ENCODE data around the gene EPAS1.
"Not testable (repeated sequence)": the region's sequence is repeated elsewhere in the genome, so short reads cannot be mapped to it uniquely, and the experiment has no call there.

The EPAS1 gene

DNA sequence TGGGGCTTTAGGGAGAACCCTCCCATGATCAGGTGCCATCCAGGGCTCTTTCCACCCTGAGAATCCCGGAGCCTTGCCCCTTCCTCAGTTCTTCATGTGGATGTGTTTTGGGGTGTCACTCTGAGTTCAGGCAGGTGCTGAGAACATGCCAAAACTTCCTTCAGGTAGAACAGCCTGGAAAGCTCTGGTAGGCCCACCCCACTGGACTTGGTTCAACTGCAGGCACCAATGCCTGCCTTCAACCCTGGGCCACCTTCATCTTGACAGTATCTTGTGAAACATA, 85.8 kb downstream of the EPAS1 start:
- DNase-seq (ENCODE audit: low spot score) = no peak

DNA sequence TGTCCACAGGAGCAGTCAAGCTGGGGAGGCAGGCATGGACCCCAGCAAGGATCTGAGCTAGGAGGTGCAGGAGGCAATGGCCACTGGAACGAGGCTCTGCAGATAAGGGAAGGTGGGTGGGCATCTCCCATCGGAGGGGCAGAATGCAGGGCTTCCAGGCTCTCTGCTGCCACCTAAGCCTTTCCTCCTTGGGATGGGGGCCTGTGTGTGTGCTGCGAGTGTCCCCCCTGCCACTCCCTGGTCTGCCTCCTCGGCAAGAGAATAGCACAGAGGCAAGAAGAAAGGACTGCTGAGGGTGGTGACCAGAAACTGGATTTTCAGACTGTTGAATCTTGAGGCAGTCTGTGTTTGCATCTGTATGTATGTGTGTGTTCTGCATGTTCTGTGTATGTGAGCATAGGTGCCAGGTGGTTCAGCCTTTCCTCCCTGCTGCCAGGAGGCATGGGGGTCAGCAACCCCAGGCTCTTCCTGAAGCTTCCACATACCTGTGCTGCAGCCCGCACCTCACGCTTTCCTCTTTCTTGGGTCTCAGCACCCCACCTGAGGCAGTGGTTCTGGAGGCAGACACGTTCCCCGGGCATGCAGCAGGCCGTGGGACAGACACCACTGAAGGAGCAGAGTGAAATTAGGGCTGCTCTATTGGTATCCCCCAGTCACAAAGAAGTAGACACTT, 86.7 kb downstream of the EPAS1 start:
- no peak for DNase-seq (ENCODE audit: low spot score)

DNA sequence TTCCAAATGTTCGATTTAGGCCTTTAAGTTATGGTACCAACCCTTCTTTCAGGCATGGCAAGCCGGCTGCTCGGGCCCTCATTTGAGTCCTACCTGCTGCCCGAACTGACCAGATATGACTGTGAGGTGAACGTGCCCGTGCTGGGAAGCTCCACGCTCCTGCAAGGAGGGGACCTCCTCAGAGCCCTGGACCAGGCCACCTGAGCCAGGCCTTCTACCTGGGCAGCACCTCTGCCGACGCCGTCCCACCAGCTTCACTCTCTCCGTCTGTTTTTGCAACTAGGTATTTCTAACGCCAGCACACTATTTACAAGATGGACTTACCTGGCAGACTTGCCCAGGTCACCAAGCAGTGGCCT, 87.2 kb downstream of the EPAS1 start:
- DNase-seq (ENCODE audit: low spot score) = no peak

DNA sequence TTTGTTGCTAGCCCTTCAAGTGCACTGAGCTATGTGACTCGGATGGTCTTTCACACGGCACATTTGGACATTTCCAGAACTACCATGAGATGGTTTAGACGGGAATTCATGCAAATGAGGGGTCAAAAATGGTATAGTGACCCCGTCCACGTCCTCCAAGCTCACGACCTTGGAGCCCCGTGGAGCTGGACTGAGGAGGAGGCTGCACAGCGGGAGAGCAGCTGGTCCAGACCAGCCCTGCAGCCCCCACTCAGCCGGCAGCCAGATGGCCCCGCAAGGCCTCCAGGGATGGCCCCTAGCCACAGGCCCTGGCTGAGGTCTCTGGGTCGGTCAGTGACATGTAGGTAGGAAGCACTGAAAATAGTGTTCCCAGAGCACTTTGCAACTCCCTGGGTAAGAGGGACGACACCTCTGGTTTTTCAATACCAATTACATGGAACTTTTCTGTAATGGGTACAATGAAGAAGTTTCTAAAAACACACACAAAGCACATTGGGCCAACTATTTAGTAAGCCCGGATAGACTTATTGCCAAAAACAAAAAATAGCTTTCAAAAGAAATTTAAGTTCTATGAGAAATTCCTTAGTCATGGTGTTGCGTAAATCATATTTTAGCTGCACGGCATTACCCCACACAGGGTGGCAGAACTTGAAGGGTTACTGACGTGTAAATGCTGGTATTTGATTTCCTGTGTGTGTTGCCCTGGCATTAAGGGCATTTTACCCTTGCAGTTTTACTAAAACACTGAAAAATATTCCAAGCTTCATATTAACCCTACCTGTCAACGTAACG, 88.8 kb downstream of the EPAS1 start:
- no peak for DNase-seq (ENCODE audit: low spot score)

DNA sequence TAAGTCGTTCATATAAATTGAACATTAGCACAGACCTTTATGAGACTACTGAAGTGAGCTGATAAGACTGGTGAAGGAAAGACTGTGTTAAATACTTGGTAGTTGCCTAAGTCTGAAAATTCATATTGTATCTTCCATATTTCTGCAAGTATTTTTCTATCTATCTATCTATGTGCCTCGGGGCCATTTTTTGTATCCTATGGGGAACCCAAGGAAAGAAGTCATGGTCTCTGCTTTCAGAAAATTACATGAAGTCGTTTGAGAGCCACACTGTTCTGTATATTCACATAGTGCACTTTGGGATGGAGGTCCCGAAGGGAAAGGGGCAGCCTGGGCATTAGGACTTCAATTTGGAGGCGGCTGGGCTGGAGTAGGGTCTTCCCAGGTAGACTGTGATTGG, 89.6 kb downstream of the EPAS1 start:
- DNase-seq (ENCODE audit: low spot score) = no peak

DNA sequence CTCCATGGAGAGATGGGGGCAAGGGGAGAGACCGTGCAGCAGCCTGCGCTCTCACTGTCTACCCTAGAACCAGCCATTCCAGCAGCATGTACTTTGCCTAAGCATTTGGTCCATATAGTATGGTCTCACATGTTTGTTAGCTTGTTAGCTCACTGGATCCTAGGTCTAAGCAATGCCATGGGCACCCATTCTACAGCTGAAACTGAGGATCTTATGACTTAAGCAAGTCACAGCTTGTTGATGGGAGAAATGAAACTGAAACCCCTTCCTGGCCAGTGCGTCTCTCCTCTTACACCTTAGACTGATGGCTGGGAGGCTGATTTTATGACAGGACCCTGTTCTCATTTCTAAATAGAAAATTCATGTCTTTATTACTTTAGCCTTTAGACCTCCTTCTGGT, 90.1 kb downstream of the EPAS1 start:
- DNase-seq (ENCODE audit: low spot score) = no peak

DNA sequence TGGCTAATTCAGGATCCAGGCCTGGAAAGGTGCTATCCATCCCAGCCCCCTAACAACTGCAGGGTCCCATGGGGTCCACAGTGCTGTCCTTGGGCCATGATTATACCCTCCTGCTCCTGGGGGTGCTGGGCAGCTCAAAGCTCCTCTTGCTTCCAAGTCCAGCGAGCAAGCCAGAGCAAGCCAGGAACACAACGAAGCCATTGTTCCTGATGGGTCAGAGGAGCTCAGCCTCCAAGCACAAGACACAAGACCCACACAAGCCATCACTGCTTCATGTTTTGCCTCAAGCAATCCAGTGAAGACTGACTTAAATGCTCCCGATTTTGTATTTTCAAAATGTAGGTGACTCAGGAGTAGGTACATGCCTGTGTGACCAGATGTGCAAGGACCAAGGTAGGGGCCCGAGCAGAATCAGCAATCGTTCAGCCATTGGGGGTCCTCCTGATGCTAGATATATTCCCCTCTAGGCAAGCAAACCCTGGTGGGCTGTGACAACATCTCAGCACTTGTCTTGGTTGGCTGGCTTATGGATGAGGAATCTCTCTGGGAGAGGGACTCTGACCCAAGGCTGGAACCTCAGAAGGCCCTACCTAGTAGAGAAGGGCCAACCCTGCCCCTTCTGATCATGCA, 90.8 kb downstream of the EPAS1 start:
- no peak for DNase-seq (ENCODE audit: low spot score)

DNA sequence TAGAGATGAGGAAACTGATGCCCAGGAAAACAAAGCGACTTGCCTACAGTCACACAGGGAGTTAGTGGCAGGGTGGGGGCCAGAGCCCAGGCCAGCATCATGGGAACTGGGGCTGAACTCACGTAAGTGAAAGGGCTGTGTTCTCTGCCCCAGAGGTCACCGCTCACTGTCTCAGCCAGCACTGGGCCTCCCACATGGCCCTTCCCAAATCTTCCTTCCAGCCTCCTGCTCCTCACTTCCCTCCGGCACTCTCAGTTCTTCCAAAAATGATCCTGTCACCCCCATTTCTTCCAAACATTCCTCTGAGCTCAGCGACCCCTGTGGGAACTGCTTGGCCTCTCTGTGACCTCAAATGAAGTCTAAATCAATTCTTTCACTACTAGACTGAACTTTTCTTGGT, 91.7 kb downstream of the EPAS1 start:
- no peak for DNase-seq (ENCODE audit: low spot score)

DNA sequence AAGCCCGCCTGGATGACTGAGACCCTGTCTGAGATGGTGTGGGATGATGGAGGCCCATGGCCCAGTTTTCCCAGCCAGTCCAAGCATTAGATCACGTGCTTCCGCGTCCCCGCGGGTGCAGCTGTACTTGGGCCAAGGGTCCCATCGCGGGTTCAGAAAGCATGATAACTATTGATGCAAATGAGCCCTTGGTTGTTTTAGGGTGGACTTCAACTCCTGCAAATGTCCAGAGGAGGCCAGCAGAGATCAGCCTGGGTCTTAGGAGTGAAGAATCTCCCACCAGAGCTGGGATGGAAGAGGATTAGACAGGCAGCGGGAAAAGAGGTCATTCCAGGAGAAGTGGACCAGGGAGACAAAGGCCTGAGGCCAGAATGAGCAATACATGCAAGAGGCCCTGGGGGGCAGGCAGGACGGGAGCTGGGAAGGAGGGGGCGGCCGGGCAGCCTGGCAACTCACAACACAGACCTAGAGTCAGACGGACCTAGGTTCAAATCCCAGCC, 92.3 kb downstream of the EPAS1 start:
- DNase-seq (ENCODE audit: low spot score) = no peak

DNA sequence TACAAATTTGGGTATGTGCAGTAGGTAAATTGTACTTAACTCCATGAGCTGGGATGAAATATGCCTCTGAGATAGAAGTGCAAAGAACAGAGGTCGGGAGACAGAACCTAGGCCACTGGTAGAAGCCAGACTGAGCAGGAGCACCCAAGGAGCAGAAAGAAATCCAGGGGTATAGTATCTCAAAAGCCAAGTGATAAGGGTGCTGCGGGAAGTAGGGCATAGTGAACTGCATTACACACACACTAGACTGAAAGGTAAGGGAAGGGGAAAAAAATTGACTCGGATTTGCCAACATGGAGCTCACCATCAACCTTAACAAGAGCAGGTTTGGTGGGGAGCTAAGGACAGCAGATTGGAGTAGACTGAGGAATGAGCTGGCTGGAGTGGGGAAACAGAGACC, 92.8 kb downstream of the EPAS1 start:
- DNase-seq (ENCODE audit: low spot score) = no peak

DNA sequence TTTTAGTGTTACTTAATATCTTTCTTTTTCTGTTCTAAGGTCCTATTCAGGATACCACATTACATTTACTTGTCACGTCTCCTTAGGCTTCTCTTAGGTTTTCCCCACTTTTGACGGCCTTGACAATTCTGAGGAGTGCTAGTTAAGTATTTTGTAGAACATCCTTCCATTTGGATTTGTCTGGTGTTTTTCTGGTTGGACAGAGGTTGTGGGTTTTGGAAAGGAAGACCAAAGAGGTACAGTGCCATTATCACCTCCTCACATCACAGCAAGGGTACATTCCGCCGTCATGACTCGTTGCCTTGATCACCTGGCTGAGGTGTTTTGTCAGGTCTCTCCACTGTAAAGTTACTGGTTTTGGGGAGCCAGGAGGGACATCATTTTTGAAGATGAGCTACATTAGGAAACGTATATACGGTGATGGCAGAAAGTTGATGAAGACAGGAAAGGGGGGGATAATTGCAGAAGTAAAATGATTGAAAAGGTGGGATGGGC, 93.7 kb downstream of the EPAS1 start:
- DNase-seq (ENCODE audit: low spot score) = no peak

DNA sequence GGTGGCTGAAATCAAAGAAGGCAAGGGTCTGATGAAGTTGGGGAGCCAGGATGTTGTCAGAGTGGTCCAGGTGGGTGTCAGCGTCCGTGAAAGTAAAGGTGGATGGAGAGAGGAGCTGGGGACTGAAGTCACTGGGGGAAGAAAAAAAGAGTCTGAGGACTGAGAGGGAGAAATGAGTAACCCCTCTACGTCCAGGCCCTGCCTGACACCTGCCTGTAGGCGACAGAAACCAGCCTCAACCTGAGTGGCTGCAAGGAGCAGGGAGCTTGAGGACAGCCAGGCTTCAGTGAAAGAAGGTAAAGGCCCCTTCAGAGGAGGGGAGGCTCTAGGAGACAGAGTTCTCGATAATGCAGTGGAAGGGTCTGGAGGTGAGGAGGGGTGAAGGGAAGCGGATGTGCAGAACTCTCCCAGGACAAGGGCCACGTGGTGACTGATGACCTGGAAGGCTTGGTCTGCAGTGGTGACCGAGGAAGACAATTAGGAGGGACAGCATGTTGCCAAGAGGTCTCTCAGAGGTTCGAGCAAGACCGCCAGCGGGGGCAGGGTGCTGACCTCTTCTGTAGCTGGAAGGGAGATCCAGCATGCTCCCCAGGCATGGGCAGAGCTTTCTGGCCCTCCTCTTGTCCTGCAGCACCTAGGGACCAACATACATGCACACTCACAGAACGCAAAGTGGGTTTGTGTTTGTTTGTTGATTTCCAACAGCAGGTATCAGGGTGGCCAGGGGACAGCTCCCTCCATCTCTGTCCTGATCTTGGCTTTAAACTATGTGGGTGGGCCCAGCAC, 95.5 kb downstream of the EPAS1 start:
- no peak for DNase-seq (ENCODE audit: low spot score)

DNA sequence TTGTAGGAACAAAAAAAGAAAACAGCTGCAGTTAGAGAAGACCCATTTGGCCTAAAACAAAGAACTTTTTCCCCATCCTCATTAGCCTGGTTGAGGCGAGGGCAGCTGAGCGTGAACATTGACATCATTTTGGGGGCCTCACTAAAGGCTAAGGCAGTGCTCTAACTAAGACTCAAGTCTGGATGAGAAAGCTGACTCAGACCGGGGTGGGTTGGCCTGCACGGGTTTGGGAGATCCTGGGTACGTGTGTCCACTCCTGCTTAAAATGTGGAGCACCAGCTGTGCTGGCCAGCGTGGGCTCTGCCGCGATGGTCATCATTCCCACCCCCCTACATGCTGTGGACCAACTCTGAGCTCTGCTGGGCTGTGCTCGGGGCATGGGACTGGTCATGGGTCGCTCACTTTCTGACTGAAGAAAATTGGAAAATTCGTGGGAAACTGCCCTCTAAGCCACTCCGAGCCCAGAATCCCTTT, 96.2 kb downstream of the EPAS1 start:
- no peak for DNase-seq (ENCODE audit: low spot score)

DNA sequence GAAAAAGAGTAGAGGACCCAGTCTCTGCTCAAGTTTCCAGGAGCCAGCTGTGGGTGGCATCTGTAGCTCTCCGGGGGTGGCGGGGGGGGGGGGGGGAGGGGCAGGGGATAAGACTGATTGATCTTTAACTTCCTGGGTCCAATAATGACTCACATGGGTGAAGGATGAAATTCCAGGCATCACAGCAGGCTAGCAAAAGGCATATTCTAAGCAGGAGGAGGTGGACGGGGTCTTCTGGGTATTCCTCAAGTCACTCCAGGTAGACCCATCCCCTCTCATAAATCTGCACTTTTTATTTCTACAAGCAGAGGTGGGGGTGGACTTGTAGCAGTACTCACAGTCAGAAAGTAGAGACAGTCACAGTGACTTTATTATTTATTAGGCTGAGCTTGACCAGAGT, 96.7 kb downstream of the EPAS1 start:
- no peak for DNase-seq (ENCODE audit: low spot score)

DNA sequence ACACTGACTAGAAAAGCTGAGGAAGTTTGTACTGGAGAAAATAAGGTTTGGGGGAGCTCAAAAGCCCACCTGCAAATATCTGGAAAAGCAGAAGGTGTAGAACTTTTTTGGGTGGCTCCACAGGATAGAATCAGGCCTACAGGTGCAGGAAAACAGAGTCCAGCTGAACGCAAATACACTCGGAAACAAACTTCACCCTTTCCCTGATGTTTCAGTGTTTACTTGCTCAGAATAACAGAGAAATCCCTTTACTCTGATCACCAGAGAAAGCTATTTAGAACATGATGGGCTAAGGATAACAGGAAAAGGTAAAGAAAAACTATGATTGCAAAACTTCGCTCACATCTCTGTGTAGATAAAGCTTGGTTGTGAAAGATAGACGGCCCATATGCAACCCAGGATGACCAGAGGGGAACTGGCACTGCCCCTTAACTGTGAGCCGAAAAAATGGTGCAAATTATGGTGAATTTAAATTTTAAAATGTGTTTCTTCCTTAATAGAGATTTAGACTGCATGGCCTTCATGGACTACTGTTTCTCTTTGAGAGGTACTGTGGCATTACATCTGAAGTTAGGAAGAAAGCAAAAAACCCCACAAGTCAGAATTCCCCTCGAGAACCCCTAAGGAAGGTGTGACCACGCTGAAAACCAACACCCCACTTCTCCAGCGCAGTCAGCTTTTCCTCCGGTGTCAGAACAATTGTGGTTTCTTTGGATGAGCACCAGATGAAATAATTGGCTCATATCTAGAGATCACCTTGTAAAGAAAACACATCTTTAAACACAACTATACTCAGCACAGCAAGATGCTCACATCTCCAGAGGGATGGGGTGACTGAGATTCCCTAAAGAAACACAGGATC, 97.7 kb downstream of the EPAS1 start:
- no peak for DNase-seq (ENCODE audit: low spot score)

DNA sequence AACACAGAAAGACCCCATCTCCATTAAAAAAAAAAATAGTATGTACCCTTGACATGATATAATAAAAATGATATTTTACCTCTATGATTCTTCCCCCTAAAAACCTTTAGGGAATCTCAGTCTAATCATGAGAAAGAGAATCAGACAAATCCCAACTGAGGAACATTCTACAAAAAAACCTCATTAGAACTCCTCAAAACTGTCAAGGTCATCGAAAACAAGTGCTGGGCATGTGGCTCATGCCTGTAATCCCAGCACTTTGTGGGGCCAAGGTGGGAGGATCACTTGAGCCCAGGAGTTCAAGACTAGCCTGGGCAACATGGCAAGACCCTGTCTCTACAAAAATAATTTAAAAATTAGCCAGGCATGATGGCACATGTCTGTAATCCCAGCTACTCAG, 98.5 kb downstream of the EPAS1 start:
- DNase-seq (ENCODE audit: low spot score) = not testable (repeated sequence)

DNA sequence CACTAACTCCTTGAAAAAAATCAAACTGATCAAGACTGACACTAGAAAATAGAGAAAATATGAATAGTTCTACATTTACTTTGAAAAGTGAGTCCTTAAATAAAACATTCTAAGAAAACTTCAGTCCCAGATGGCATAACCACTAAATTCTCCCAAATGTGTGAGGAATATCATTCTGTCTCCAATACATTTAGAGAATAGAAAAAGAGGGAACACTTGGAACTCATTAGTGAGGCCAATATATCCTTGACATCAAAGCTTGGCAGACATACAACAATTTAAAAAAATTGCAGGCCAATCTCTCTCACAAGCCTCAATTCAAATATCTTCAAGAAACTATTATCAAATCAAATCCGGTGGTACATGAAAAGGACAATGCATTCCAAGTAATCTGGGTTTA, 102.8 kb downstream of the EPAS1 start:
- no peak for DNase-seq (ENCODE audit: low spot score)

DNA sequence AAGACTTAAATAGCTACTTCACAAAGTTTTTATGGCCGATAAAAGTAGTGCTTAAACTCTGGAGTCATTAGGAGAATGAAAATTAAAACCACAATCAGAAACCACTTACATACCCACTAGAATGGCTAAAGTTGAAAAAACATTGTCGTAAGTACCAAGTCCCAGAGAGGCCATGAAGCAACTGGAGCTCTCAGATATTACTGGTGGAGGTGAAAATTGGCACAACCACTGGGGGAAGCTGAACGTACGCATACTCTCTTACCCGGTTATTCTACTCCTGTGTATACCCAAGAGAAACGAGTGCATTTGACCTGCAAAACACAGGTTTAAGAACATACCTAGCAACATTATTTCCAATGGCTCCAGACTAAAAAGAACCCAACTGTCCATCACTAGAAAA, 105.7 kb downstream of the EPAS1 start:
- no peak for DNase-seq (ENCODE audit: low spot score)

DNA sequence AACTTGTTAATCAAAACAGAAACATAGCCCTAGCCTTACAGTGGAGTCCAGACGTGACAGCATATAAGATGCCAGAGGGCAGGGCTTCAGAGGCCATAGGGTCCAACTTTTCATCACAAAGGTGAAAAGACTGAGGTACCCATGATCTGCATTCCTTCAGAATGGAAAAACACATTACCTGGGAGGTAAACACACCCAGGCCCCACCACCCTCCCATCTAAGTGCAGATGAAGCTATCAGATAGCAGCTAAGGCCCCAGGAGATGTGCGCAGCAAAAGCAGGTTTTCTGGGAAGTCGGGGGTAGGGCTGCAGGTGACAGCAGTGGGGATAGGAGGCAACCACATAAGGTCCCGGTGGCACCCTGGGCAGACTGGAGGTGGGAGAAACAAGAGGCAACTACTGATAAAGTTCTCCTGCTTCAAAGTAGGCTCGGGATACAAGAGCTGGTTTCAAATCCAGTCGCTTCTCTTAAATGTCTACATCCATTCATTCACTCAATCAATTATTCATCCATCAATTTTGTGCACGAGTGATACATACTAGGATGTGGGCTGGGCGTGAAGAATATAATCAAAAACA, 107.1 kb downstream of the EPAS1 start:
- DNase-seq (ENCODE audit: low spot score) = no peak

DNA sequence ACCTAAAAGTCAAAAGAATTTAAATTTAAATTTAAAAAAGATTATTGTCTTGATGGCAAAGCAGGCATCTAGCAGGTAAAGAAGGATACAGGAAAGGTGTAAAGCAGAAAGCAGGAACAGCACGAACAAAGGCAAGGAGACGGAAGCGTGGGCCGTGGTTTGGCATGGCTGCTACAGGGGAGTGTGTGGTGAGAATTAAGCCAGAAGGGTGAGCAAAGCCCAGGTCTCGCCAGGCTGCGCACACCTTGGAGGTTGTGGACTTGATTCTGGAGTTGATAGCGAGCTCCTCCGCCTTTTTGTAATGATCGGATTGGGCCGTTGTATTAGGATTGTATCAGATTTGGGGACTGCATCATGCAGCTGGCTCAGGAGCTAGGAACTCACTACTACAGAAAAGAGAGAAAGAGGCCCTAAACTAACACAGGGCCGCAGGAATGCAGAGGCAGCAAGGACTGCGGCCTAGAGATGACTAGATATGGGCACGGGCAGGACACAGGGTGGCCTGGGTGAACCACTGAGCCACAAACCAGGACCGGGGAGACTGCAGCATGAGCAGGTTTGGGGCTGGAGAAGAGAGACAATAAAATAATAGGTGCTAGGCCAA, 110.7 kb downstream of the EPAS1 start:
- no peak for DNase-seq (ENCODE audit: low spot score)

DNA sequence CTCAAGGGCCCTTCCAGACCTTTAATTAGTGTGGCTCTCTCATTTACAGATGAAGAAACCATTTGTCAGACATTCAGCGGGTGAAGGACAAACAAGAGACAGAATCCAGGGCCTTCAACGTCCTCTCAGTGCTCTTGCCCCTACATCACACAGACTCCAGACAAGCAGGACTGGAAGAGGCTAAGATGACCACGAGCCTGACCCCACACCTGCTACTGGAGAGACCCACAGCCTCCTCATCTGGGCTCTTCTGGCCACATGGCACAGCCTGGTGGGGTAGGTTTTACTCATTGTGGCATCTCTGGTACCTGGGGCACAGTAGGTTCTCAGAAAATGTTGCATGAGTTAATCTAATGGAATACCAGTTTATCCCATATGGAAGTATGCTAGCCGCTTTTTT, 112.5 kb downstream of the EPAS1 start:
- no peak for DNase-seq (ENCODE audit: low spot score)
